Hepatocyte (in vitro differentiated cells): ENCODE results near the gene PRDM10.

Source experiments
- CTCF ChIP-seq: fragments of 200-600 bp; sonication (generic); IDR thresholded peaks from 2 replicates; pipeline ENCODE4 v1.5.1; 2016; ENCODE audit warnings: antibody characterized with exemption, mild to moderate bottlenecking; ENCODE audit not compliant: poor library complexity
- EZH2 ChIP-seq: fragments of 200-600 bp; sonication (generic); IDR thresholded peaks from 2 replicates; pipeline ENCODE4 v1.6.1; 2016; ENCODE audit warnings: antibody characterized with exemption, mild to moderate bottlenecking, borderline replicate concordance
- EZH2phosphoT487 ChIP-seq: fragments of 200-600 bp; sonication (generic); IDR thresholded peaks from one replicate; pipeline ENCODE4 v1.6.1; 2018; ENCODE audit warnings: antibody characterized with exemption, mild to moderate bottlenecking, low read depth, moderate library complexity; ENCODE audit not compliant: unreplicated experiment, severe bottlenecking

DNA sequence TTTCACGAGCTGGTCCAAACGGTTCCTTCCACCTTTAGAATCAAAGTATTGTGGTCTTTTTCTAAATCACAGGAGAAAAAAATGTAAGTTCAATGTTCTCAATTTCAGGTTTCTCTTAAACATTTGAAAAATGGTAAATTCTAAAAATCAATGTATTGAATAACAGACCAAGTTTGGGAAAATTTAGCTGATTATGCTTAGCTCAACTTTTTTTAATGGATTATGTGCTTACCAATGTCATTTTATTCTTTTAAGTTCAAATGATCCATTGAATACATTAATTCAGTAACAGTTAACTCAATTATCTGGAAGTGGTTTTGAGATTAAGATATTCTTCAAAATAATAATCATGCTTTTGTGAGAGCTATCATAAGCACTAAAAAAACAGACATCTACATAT lies 5.1 kb downstream of the PRDM10 start:
- no peak for TF ChIP-seq CTCF
- TF ChIP-seq EZH2 = no peak
- no peak for TF ChIP-seq EZH2phosphoT487
